K562 (cell line): Measurements from ENCODE around the gene LRP4. TPM values are rescaled to one million over a fixed set of nuclear protein-coding genes. Genes with fewer than 3 reads are reported as not detected.

Source experiments
- ATAC-seq: fragments of 200-7000 bp; cut with Tn5 transposase; 3 replicates; pipeline ENCODE4 v1.9.1; 2020; ENCODE audit warnings: moderate library complexity
- BruUV-seq: library from RNA; stranded (reverse); fragments of 400-500 nt; replicated peaks from 2 replicates; lab custom pipeline; 2021; lab: Mats Ljungman, UMichigan
- CTCF ChIA-PET: fragments of 300-600 bp; formaldehyde crosslinking; extraction: SDS; loops from one replicate; lab custom pipeline; 2021; ENCODE audit warnings: low intra/inter-chr PET ratio; lab: Yijun Ruan, JAX
- POLR2A ChIA-PET: fragments of 300-600, 350-650 bp; sonication (Branson Sonifier 250); formaldehyde crosslinking; extraction: SDS; loops from one replicate; lab custom pipeline; 2021; ENCODE audit warnings: antibody characterized with exemption, inconsistent platforms; lab: Yijun Ruan, JAX
- DNase-seq, 4 experiments: peaks; one replicate each; pipeline versions ENCODE4 v3.0.0 to v3.0.0-alpha.2; 2011 to 2018; ENCODE audit warnings: low spot score in 3 of 4, mixed read lengths in 3 of 4; ENCODE audit errors: extremely low read depth in 1 of 4
- FAIRE-seq: peaks from 2 replicates; lab custom pipeline; 2011; peaks lifted over from hg19 to GRCh38; lab: Jason Lieb, UNC
- H2AFZ ChIP-seq: 2 replicates; pipeline ENCODE4 v1.6.0; 2011; ENCODE audit warnings: low read depth, low read length, control low read depth, inconsistent platforms
- H3K27ac ChIP-seq: fragments of 200-600 bp; 3 replicates; pipeline ENCODE4 v1.8.0; 2011; ENCODE audit warnings: low read depth, mild to moderate bottlenecking, control low read depth, inconsistent platforms, low read length, moderate library complexity, mixed read lengths; ENCODE audit errors: extremely low read depth
- H3K27me3 ChIP-seq, 2 experiments: fragments of 300-600 bp in 1 of 2; 2 replicates in 1 of 2; 3 replicates in 1 of 2; pipeline versions ENCODE4 v1.6.0 to v1.8.0; 2011; ENCODE audit warnings: inconsistent platforms in 2 of 2, low read length in 2 of 2, mild to moderate bottlenecking in 1 of 2, mixed read lengths in 1 of 2, moderate library complexity in 1 of 2; ENCODE audit not compliant: control insufficient read depth in 2 of 2, insufficient read depth in 2 of 2
- H3K36me3 ChIP-seq: fragments of 300-600 bp; 3 replicates; pipeline ENCODE4 v1.8.0; 2011; ENCODE audit warnings: mild to moderate bottlenecking, low read length, inconsistent platforms; ENCODE audit not compliant: control insufficient read depth, insufficient read depth
- H3K4me1 ChIP-seq, 2 experiments: fragments of 200-600 bp in 1 of 2; replicated peaks in 1 of 2; 2 replicates in 1 of 2; 3 replicates in 1 of 2; pipeline versions ENCODE4 v1.5.1 to v1.8.0; 2011; ENCODE audit warnings: inconsistent platforms in 2 of 2, low read length in 2 of 2, mild to moderate bottlenecking in 1 of 2, mixed read lengths in 1 of 2, moderate library complexity in 1 of 2; ENCODE audit not compliant: control insufficient read depth in 2 of 2, insufficient read depth in 2 of 2
- H3K4me2 ChIP-seq: 2 replicates; pipeline ENCODE4 v1.6.1; 2011; ENCODE audit warnings: low read length, control low read depth, inconsistent platforms, mixed read lengths; ENCODE audit not compliant: insufficient read depth
- H3K4me3 ChIP-seq: fragments of 200-600 bp; sonication (generic), shearing (Covaris generic); 2 replicates; pipeline ENCODE4 v1.5.1; 2016; ENCODE audit warnings: control low read depth, inconsistent platforms
- H3K79me2 ChIP-seq: fragments of 200-600 bp; 3 replicates; pipeline ENCODE4 v1.8.0; 2011; ENCODE audit warnings: low read length, inconsistent platforms; ENCODE audit not compliant: control insufficient read depth, insufficient read depth
- H3K9ac ChIP-seq, 2 experiments: 2 replicates each; pipeline versions ENCODE4 v1.6.0 to v1.6.1; 2011; ENCODE audit warnings: low read depth in 2 of 2, low read length in 2 of 2, control low read depth in 1 of 2, inconsistent platforms in 1 of 2, mild to moderate bottlenecking in 1 of 2, mixed read lengths in 1 of 2; ENCODE audit not compliant: insufficient read depth in 1 of 2
- H3K9me1 ChIP-seq: one replicate; pipeline ENCODE4 v1.6.0; 2011; ENCODE audit warnings: inconsistent platforms, mild to moderate bottlenecking, low read length, moderate library complexity; ENCODE audit not compliant: control insufficient read depth, insufficient read depth
- H3K9me3 ChIP-seq: replicated peaks from 2 replicates; pipeline ENCODE4 v1.5.1; 2011; ENCODE audit warnings: low read depth, low read length, inconsistent platforms; ENCODE audit not compliant: control insufficient read depth, insufficient read depth
- H4K20me1 ChIP-seq: replicated peaks from 2 replicates; pipeline ENCODE4 v1.6.1; 2011; ENCODE audit warnings: low read length, inconsistent platforms, mixed read lengths; ENCODE audit not compliant: control insufficient read depth, insufficient read depth
- ADNP ChIP-seq: fragments of 200-800 bp; sonication (Bioruptor generic); IDR thresholded peaks from 2 replicates; pipeline ENCODE4 v1.6.1; 2016; ENCODE audit warnings: missing genetic modification characterization, missing compliant biosample characterization
- BCOR ChIP-seq: fragments of 450-650 bp; IDR thresholded peaks from 2 replicates; pipeline ENCODE4 v1.6.1; 2016
- KDM1A ChIP-seq, 2 experiments: fragments of 450-650 bp; IDR thresholded peaks; 2 replicates each; pipeline ENCODE4 v1.6.1; 2016; ENCODE audit warnings: mild to moderate bottlenecking in 2 of 2
- RBM25 ChIP-seq: fragments of 200-400 bp; formaldehyde crosslinking; IDR thresholded peaks from 2 replicates; pipeline ENCODE4 v1.6.1; 2018; ENCODE audit warnings: low read length, low read depth, moderate library complexity; ENCODE audit not compliant: severe bottlenecking
- ZNF124 ChIP-seq: sonication (generic); formaldehyde crosslinking; IDR thresholded peaks from 2 replicates; pipeline ENCODE4 v1.8.1; 2022; ENCODE audit warnings: missing genetic modification reagents
- WGBS: fragments of 100-300 bp; shearing (Covaris generic); methylation state at CpG from one replicate; pipeline ENCODE4 v1.1.6; 2016; ENCODE audit warnings: low coverage, mixed read lengths; ENCODE audit not compliant: insufficient coverage; ENCODE audit errors: missing lambda C conversion rate; 5-methylcytosine and 5-hydroxymethylcytosine counted together
- in situ Hi-C: fragments of 300-500 bp; cut with MboI; formaldehyde crosslinking; loops from 4 replicates; pipeline ENCODE4 v1.15.0; 2018; ENCODE audit warnings: inconsistent platforms, mixed read lengths
- intact Hi-C: fragments of 100-400 bp; cut with micrococcal nuclease; formaldehyde crosslinking; loops from 2 replicates; pipeline ENCODE4 v1.14.2; 2022
- polyA plus RNA-seq, 8 experiments: library from polyadenylated mRNA; depleted of rRNA in 4 of 8; stranded (reverse) in 5 of 8; unstranded in 3 of 8; fragments of >200 nt; fragmentation: Nextera tagmentation in 2 of 8; fragmentation: Illumina TruSeq in 1 of 8; extraction: Ambion mirVana in 2 of 8; extraction: Trizol in 1 of 8; gene quantifications; 2 replicates each; pipeline versions ENCODE4 v1.2.1 to v1.2.3, GENCODE V29; 2011 to 2014; ENCODE audit warnings: inconsistent platforms in 1 of 8, missing spikeins in 1 of 8
- total RNA-seq, 7 experiments: library from RNA; depleted of rRNA in 6 of 7; stranded (reverse); fragments of >200 nt in 6 of 7; fragmentation: Illumina TruSeq in 2 of 7; extraction: Trizol in 2 of 7; gene quantifications; 2 replicates each; pipeline versions ENCODE4 v1.2.1 to v1.2.3, GENCODE V29; 2011 to 2021; ENCODE audit warnings: low replicate concordance in 1 of 7
- TF ChIP-seq, protein P1 (sequence below): sonication (generic); formaldehyde crosslinking; IDR thresholded peaks from 2 replicates; pipeline ENCODE4 v1.9.0; 2022; ENCODE audit warnings: mild to moderate bottlenecking, missing genetic modification reagents

LRP4 gene
- total and polyA plus RNA-seq, 9 of the 15 experiments (the other 6 are each of a cell fraction or from before 2014, with no cell fraction given) = 0.04 to 0.54 (median 0.10) TPM

DNA sequence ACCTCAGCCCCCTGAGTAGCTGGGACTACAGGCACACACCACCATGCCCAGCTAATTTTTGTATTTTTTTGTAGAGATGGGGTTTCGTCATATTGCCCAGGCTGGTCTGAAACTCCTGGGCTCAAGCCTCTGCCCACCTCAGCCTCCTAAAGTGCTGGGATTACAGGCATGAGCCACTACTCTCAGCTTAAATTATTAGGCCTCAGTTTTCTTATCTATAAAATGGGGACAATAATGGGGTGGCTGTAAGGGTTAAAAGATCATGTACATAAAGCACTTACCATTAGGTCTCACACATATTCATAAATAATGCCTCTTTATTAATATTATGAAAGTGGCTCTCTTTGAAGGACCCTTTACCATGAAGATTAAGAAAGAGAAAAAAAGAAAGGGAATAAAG lies 40.8 kb downstream of the LRP4 start:
- Histone ChIP-seq H3K79me2 (no peaks in the 10 kb centered on the region), H3K27ac (no peak overlapping the region), H3K36me3 (no peaks in the 10 kb centered on the region), H4K20me1 (peaks cover 2% of the 10 kb centered on the region; the same call in 1 of the 2 replicates), H3K9ac (no peak overlapping the region), H3K4me1 (no peaks in the 10 kb centered on the region; a peak in 1 of 5 replicates), H3K9me3 (no peaks in the 10 kb centered on the region), H2AFZ (no peak overlapping the region), H3K9me1 (no peaks in the 10 kb centered on the region), H3K4me3 (no peak overlapping the region), H3K27me3 (peaks cover 27 to 66% of the 10 kb centered on the region in 2 experiments)
- FAIRE-seq (no peak), ATAC-seq (no peak), DNase-seq (no peak)
- intact Hi-C loops = no loop called here
- BruUV-seq = no TSS peak
- 0% methylated on average over 1 of the region's 1 CpG for WGBS
- no peak for TF ChIP-seq ZNF124
- TF ChIP-seq BCOR = peak; percentile 54
- peak; percentile 65 for TF ChIP-seq RBM25
- peak; percentile 58; the same call in 1 of the 2 replicates for TF ChIP-seq ADNP (tag)
- TF ChIP-seq, protein P1, sequence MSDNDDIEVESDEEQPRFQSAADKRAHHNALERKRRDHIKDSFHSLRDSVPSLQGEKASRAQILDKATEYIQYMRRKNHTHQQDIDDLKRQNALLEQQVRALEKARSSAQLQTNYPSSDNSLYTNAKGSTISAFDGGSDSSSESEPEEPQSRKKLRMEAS (CRISPR knock-in tag) = no peak
- TF ChIP-seq KDM1A (IDR thresholded peaks at IDR 0.05) = 0 out of 4 replicates have a peak, but pooled peaks of 1 of the 2 experiments have one; percentile 18
- TF ChIP-seq, all 486 proteins: peak for 4
- in situ Hi-C loops = no loop called here
- no peak overlapping the region for H3K4me2 ChIP-seq
- CTCF ChIA-PET = interaction anchor here (0.6 kb wide), 1 partner anchor 42 kb away, joined by 3 read pairs; no protein-coding TSS in a partner anchor
- POLR2A ChIA-PET = interaction anchor here (0.6 to 0.7 kb wide), 2 partner anchors 36 to 702 kb away, joined by 3 to 4 read pairs; partner anchors contain the start of gene NDUFS3
